ENCODE measurements around the gene GATAD1. TPM values are rescaled to one million over a fixed set of nuclear protein-coding genes. Genes with fewer than 3 reads are reported as not detected.

GATAD1 gene
- total and polyA plus RNA-seq, 2 experiments from 2014 or later = 15.4 to 30.8 TPM

GRCh38 chr7:92397542-92397941 lies 49.7 kb upstream of the GATAD1 start (continued):
- no peak for TF ChIP-seq ZNF462 (CRISPR knock-in tag; IDR thresholded peaks at IDR 0.05)

- TF ChIP-seq ZNF114 (CRISPR knock-in tag; IDR thresholded peaks at IDR 0.05) = no peak
- no peak for TF ChIP-seq EZH2 (IDR thresholded peaks at IDR 0.05; ENCODE audit: low read depth, unreplicated experiment)
- TF ChIP-seq ETS1 (IDR thresholded peaks at IDR 0.05) = no peak
- TF ChIP-seq ZNF462 (CRISPR knock-in tag; IDR thresholded peaks at IDR 0.05) = no peak
- ATAC-seq = no peak
- Histone ChIP-seq H4K20me1 (replicated peaks; ENCODE audit: insufficient read depth) (no peaks in the 10 kb centered on the region), H3K27ac (ENCODE audit: low read depth) (no peak overlapping the region), H3K9me2 (ENCODE audit: insufficient read depth) (no peaks in the 10 kb centered on the region), H2AFZ (no peak overlapping the region), H3K36me3 (ENCODE audit: insufficient read depth) (no peaks in the 10 kb centered on the region; the same call in 1 of the 2 replicates), H3K4me1 (ENCODE audit: insufficient read depth) (no peaks in the 10 kb centered on the region), H3K4me3 (no peak overlapping the region), H3K79me2 (replicated peaks; ENCODE audit: insufficient read depth) (no peaks in the 10 kb centered on the region), H3F3A (replicated peaks; ENCODE audit: low read depth) (no peaks in the 10 kb centered on the region; the same call in 1 of the 2 replicates), H3K4me2 (no peak overlapping the region), H3K27me3 (ENCODE audit: insufficient read depth) (no peaks in the 10 kb centered on the region)
- H3K27ac Mint-ChIP-seq = no peak overlapping the region
- H3K9me3 Mint-ChIP-seq = no peaks in the 10 kb centered on the region
- no peak overlapping the region for H3K4me3 Mint-ChIP-seq
- no peaks in the 10 kb centered on the region for H3K27me3 Mint-ChIP-seq (ENCODE audit: insufficient read depth, low read depth, poor library complexity)
- DNase-seq (ENCODE audit: low spot score) = no peak
- peaks cover 16% of the 10 kb centered on the region for H3K36me3 Mint-ChIP-seq (ENCODE audit: low read depth)
- peaks cover 10% of the 10 kb centered on the region for H3K4me1 Mint-ChIP-seq
Measured at GRCh38 chr7:92400013-92400412, 47.3 kb upstream of the GATAD1 start.

Data from GM23338 (cell line).